ENCODE measurements around the gene NEAT1. TPM values are rescaled to one million over a fixed set of nuclear protein-coding genes. Genes with fewer than 3 reads are reported as not detected.
A peak's percentile ranks its signal among the peaks of the same experiment; 100 is the strongest.

NEAT1 gene
- total RNA-seq, 4 donors from 2014 or later = 195 to 1,623 (median 652) TPM

DNA sequence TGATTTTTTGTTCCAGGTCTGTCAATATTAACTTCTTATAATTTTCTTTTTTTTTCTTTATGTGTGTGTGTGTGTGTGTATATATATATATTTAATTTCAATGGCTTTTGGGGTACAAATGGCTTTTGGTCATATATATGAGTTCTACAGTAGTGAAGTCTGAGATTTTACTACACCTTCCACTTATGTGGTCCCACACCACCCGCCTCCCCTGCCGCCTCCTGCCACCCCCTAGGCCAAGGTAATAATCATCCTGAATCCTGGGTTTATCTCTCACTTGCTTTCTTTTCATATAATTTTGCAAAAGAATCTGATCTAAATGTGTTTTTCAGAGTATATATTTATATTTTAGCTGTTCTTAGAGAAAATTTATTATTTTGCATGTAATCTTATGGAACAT is 11.1 kb downstream of the NEAT1 start:
- H3K4me3 ChIP-seq (replicated peaks in 1 of 3) = no peak overlapping the region
- intact Hi-C loops (cut with DNase I) = no loop called here
- peak overlapping the region; percentile 82 to 100 (median 98) for H3K27ac ChIP-seq
- WGBS, 2 donors = 97% methylated on average over 2 of the region's 2 CpGs
- H3K9me3 ChIP-seq = no peaks in the 10 kb centered on the region
- DNase-seq = no peak
- peaks cover 51 to 64% of the 10 kb centered on the region in 2 donors for H3K4me1 ChIP-seq
- H3K36me3 ChIP-seq = peaks cover 29 to 30% of the 10 kb centered on the region in 2 donors
- no peak for TF ChIP-seq POLR2A (IDR thresholded peaks at IDR 0.05)
- TF ChIP-seq, protein P1, sequence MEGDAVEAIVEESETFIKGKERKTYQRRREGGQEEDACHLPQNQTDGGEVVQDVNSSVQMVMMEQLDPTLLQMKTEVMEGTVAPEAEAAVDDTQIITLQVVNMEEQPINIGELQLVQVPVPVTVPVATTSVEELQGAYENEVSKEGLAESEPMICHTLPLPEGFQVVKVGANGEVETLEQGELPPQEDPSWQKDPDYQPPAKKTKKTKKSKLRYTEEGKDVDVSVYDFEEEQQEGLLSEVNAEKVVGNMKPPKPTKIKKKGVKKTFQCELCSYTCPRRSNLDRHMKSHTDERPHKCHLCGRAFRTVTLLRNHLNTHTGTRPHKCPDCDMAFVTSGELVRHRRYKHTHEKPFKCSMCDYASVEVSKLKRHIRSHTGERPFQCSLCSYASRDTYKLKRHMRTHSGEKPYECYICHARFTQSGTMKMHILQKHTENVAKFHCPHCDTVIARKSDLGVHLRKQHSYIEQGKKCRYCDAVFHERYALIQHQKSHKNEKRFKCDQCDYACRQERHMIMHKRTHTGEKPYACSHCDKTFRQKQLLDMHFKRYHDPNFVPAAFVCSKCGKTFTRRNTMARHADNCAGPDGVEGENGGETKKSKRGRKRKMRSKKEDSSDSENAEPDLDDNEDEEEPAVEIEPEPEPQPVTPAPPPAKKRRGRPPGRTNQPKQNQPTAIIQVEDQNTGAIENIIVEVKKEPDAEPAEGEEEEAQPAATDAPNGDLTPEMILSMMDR (IDR thresholded peaks at IDR 0.05) = no peak
- H3K27me3 ChIP-seq = no peaks in the 10 kb centered on the region

DNA sequence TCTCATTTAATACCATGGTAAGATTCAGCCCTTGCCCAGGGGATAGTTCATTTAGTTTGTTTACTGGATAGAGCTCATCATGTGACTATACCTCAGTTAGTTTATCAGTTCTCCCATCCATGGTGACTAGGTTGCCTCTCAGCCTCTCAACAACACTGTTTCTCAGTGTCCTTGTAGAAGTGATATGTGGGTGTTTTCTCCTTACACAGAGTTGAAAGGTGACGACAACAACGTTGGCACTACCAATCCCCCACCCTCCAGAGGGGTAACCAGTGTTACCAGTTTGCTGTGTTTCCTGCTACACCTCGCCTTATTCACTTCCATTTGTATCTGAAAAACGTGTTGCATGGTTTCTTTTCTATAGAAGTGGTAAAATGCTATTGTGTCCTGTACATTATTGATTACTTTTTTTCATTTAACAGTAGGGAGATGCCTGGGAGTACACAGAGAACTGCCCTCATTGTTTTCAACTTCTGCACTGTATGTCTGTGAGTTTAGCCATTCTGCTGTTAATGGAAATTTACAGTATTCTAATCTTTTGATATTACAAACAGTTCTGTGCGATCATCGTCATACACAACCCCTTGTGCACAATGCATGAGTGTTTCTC is 11.6 kb downstream of the NEAT1 start:
- H3K36me3 ChIP-seq = peaks cover 29 to 30% of the 10 kb centered on the region in 2 donors
- H3K27ac ChIP-seq = peak overlapping the region; percentile 82 to 100 (median 85)
- H3K9me3 ChIP-seq = no peaks in the 10 kb centered on the region
- intact Hi-C loops (cut with DNase I) = no loop called here
- H3K4me1 ChIP-seq = peaks cover 56 to 69% of the 10 kb centered on the region in 2 donors
- WGBS, 2 donors = 67 to 68% methylated on average over 6 of the region's 6 CpGs
- H3K27me3 ChIP-seq = no peaks in the 10 kb centered on the region
- no peak for DNase-seq
- H3K4me3 ChIP-seq (replicated peaks in 1 of 3) = no peak overlapping the region
- TF ChIP-seq, protein P1 (IDR thresholded peaks at IDR 0.05) = no peak
- TF ChIP-seq POLR2A (IDR thresholded peaks at IDR 0.05) = peak in 1 of 2 donors; percentile 35

DNA sequence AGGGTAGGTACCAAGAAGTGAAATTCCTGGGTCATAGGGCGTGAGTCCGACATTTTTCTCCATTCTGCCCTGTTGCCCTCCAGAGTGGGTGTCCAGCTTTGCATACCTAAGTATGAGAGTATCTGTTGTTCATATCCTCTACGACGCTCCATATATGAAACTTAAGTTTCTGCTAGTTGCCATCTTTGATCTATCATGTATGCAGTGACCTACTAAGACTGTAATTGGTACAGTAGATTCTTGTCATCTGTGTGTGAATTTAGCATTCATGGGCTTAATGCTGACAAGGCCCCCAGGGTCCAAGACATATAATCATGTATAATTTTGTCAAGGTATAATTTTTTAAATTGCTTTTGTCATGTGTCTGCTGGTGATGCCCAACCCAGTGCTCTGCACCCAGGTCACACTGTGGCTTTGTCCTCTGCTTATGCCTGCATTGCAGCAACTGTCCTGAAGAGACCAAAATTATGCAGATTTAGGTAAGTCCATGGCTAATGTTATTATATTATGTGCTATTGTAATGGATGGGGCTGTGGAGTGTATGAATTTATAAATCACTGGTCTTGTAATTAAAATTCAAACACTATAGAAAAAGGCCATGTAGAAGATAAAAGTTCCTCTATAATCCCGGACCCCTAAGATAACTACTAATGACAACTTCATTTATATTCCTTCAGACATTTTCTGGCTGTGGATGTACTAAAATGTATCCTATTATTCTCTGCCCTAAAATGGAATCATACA is 12.2 kb downstream of the NEAT1 start:
- H3K9me3 ChIP-seq = no peaks in the 10 kb centered on the region
- H3K36me3 ChIP-seq = peaks cover 29 to 30% of the 10 kb centered on the region in 2 donors
- peak overlapping the region; percentile 82 to 100 (median 85) for H3K27ac ChIP-seq
- no peak overlapping the region for H3K4me3 ChIP-seq (replicated peaks in 1 of 3)
- no peaks in the 10 kb centered on the region for H3K27me3 ChIP-seq
- no peak for DNase-seq
- intact Hi-C loops (cut with DNase I) = no loop called here
- 88 to 91% methylated on average over 5 of the region's 5 CpGs for WGBS, 2 donors
- peaks cover 62 to 75% of the 10 kb centered on the region in 2 donors for H3K4me1 ChIP-seq
- TF ChIP-seq, protein P1 (IDR thresholded peaks at IDR 0.05) = peak in 1 of 6 experiments; percentile 8
- no peak for TF ChIP-seq POLR2A (IDR thresholded peaks at IDR 0.05)

DNA sequence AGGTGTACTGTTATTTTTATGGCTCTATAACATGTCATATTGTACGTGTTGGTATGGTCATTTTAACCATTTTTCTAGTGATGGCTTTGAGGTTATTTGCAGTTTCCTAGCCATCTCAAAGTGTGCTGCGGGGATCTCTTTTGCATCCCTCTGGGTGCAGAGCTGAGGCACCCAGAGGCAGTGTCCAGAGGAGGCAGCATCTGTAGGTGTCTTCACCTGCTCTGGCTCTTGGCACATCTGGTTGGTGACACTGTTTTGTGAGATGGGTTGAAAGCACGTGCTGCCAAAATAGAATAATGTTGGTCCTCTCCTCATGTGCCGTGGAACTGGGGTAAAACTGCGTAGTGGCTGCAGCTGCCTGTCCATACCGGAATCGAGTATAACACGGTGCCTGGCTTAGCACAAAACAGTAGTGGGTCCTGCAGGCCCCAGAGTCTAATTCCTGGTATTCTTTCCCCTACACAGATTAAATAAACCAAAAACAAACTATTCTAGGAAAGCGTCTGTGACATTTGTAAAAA is 12.9 kb downstream of the NEAT1 start:
- peak in 1 of 2 donors; percentile 44 for TF ChIP-seq POLR2A (IDR thresholded peaks at IDR 0.05)
- TF ChIP-seq, protein P1 (IDR thresholded peaks at IDR 0.05) = no peak

More for the DNA sequence above, 12.9 kb downstream of the NEAT1 start:
- DNase-seq = peak in 1 of 2 donors; percentile 26
- WGBS, 2 donors = 84 to 86% methylated on average over 9 of the region's 9 CpGs
- H3K36me3 ChIP-seq = peaks cover 29 to 30% of the 10 kb centered on the region in 2 donors
- no peaks in the 10 kb centered on the region for H3K27me3 ChIP-seq
- H3K9me3 ChIP-seq = no peaks in the 10 kb centered on the region
- intact Hi-C loops (cut with DNase I) = no loop called here
- H3K27ac ChIP-seq = peak overlapping the region; percentile 82 to 100 (median 85)
- H3K4me3 ChIP-seq (replicated peaks in 1 of 3) = no peak overlapping the region
- peaks cover 64 to 82% of the 10 kb centered on the region in 2 donors for H3K4me1 ChIP-seq

Measured in thyroid gland (tissue), 4 donors.